Fibroblast of lung (primary cell): Measurements from ENCODE around the gene MCTP2. TPM values are rescaled to one million over a fixed set of nuclear protein-coding genes. Genes with fewer than 3 reads are reported as not detected.

Source experiments
- DNase-seq, 2 donors: peaks; one replicate each; pipeline versions ENCODE4 v3.0.0 to v3.0.0-alpha.2; 2010; ENCODE audit warnings: low read depth in 2 of 2
- H2AFZ ChIP-seq: 2 replicates; pipeline ENCODE4 v1.5.1; 2012; ENCODE audit warnings: low read length, control low read depth, inconsistent platforms
- H3K27ac ChIP-seq: 2 replicates; pipeline ENCODE4 v1.5.1; 2011; ENCODE audit warnings: low read length, control low read depth; ENCODE audit not compliant: insufficient read depth
- H3K27me3 ChIP-seq: 2 replicates; pipeline ENCODE4 v1.5.1; 2011; ENCODE audit warnings: mild to moderate bottlenecking, low read length; ENCODE audit not compliant: control insufficient read depth, insufficient read depth
- H3K36me3 ChIP-seq: 2 replicates; pipeline ENCODE4 v1.5.1; 2011; ENCODE audit warnings: low read length; ENCODE audit not compliant: control insufficient read depth, insufficient read depth
- H3K4me1 ChIP-seq: 2 replicates; pipeline ENCODE4 v1.5.1; 2011; ENCODE audit warnings: low read length; ENCODE audit not compliant: control insufficient read depth, insufficient read depth; ENCODE audit errors: extremely low read depth
- H3K4me2 ChIP-seq: 2 replicates; pipeline ENCODE4 v1.5.1; 2011; ENCODE audit warnings: low read length, control low read depth; ENCODE audit not compliant: insufficient read depth; ENCODE audit errors: extremely low read depth
- H3K4me3 ChIP-seq, 4 experiments: fragments of 200-600 bp in 1 of 4; sonication (generic) in 1 of 4; replicated peaks in 1 of 4; 2 replicates each; pipeline ENCODE4 v1.5.1; 2011 to 2016; ENCODE audit warnings: low read length in 4 of 4, low read depth in 3 of 4, mild to moderate bottlenecking in 3 of 4, control low read depth in 2 of 4, inconsistent platforms in 1 of 4, mixed read lengths in 1 of 4; ENCODE audit not compliant: insufficient read depth in 1 of 4; ENCODE audit errors: control extremely low read depth in 1 of 4
- H3K79me2 ChIP-seq: 2 replicates; pipeline ENCODE4 v1.5.1; 2012; ENCODE audit warnings: mild to moderate bottlenecking, low read length, inconsistent platforms; ENCODE audit not compliant: control insufficient read depth, insufficient read depth
- H3K9ac ChIP-seq: 2 replicates; pipeline ENCODE4 v1.5.1; 2011; ENCODE audit warnings: mild to moderate bottlenecking, low read length, control low read depth; ENCODE audit not compliant: insufficient read depth
- H3K9me3 ChIP-seq: 2 replicates; pipeline ENCODE4 v1.5.1; 2012; ENCODE audit warnings: low read depth, low read length; ENCODE audit not compliant: control insufficient read depth, insufficient read depth
- H4K20me1 ChIP-seq: 2 replicates; pipeline ENCODE4 v1.5.1; 2011; ENCODE audit warnings: low read length; ENCODE audit not compliant: control insufficient read depth, insufficient read depth; ENCODE audit errors: extremely low read depth
- EZH2 ChIP-seq: IDR thresholded peaks from 2 replicates; pipeline ENCODE4 v1.5.1; 2012; ENCODE audit warnings: low read length, control low read depth, mild to moderate bottlenecking; ENCODE audit errors: missing control alignments
- polyA plus RNA-seq, 2 donors: library from polyadenylated mRNA; depleted of rRNA in 1 of 2; stranded (reverse) in 1 of 2; unstranded in 1 of 2; fragments of >200 nt; gene quantifications; 2 replicates each; pipeline ENCODE4 v1.2.1, GENCODE V29; 2011 to 2012; ENCODE audit warnings: missing spikeins in 1 of 2
- total RNA-seq: library from RNA; depleted of rRNA; stranded (reverse); fragments of >200 nt; gene quantifications from 2 replicates; pipeline ENCODE4 v1.2.1, GENCODE V29; 2014
- TF ChIP-seq, protein P1 (sequence below), 2 donors: IDR thresholded peaks in 1 of 2; conservative IDR thresholded peaks in 1 of 2; 1 replicate in 1 of 2; 2 replicates in 1 of 2; pipeline ENCODE4 v1.5.1; 2011 to 2012; ENCODE audit warnings: low read length in 2 of 2, control low read depth in 1 of 2, inconsistent platforms in 1 of 2, low read depth in 1 of 2, mild to moderate bottlenecking in 1 of 2

Gene MCTP2
- total and polyA plus RNA-seq, 2 donors (not counting 1 experiment from before 2014, with no cell fraction given): 3.6 to 14.5 TPM

DNA sequence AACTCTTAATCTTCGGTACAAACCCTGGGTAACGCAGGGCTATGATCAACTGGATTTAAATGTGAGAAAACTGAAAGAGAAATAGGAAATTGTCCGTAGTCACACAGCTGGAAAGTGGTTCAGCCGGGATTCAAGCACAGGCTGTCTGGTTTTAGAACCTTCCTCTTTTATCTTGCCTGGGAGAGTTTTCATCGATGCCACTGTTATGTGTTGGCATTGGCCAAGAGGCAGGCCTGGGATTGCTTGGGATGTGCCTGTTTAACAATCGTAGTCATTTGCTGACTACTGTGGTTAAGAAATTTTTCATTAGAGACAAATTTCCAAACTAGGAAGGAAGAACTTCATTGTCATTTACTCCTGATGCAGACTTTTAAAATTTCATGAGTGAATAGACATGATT is 4.3 kb downstream of the MCTP2 start:
- H3K27me3 ChIP-seq: no peaks in the 10 kb centered on the region
- H3K4me1 ChIP-seq: no peaks in the 10 kb centered on the region
- no peak overlapping the region for H3K4me2 ChIP-seq
- no peak for TF ChIP-seq EZH2
- TF ChIP-seq, protein P1, sequence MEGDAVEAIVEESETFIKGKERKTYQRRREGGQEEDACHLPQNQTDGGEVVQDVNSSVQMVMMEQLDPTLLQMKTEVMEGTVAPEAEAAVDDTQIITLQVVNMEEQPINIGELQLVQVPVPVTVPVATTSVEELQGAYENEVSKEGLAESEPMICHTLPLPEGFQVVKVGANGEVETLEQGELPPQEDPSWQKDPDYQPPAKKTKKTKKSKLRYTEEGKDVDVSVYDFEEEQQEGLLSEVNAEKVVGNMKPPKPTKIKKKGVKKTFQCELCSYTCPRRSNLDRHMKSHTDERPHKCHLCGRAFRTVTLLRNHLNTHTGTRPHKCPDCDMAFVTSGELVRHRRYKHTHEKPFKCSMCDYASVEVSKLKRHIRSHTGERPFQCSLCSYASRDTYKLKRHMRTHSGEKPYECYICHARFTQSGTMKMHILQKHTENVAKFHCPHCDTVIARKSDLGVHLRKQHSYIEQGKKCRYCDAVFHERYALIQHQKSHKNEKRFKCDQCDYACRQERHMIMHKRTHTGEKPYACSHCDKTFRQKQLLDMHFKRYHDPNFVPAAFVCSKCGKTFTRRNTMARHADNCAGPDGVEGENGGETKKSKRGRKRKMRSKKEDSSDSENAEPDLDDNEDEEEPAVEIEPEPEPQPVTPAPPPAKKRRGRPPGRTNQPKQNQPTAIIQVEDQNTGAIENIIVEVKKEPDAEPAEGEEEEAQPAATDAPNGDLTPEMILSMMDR (conservative IDR thresholded peaks at IDR 0.05 in 1 of 2, IDR thresholded peaks at IDR 0.05 in 1 of 2; ENCODE audit: low read depth in 1 of 2, low read length in 2 of 2): no peak
- no peaks in the 10 kb centered on the region for H3K36me3 ChIP-seq
- DNase-seq: no peak
- H3K79me2 ChIP-seq: no peaks in the 10 kb centered on the region
- no peak overlapping the region for H3K4me3 ChIP-seq
- H4K20me1 ChIP-seq: no peaks in the 10 kb centered on the region
- H3K9ac ChIP-seq: no peak overlapping the region
- no peaks in the 10 kb centered on the region for H3K9me3 ChIP-seq
- no peak overlapping the region for H2AFZ ChIP-seq
- H3K27ac ChIP-seq: no peak overlapping the region

DNA sequence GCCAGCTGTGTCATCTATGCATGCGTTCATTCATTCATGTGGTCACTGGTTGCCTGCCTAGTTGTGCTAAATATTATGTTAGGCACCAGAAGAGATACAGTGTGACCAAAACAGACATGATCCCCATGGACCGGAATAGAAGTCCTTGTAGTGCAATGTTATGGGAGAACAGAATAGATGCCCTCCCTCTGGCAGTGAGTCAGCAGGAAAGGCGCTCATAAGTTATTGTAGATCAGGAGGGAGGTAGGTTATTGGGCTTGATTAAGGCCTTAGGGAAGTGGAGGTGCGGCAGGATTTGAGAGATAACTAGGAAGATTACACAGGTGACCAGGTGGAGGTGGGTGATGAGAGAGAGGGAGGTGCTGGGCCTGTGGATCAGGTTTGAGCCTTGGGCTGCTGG is 5.2 kb downstream of the MCTP2 start:
- H3K9me3 ChIP-seq: no peaks in the 10 kb centered on the region
- no peaks in the 10 kb centered on the region for H4K20me1 ChIP-seq
- no peak overlapping the region for H3K4me3 ChIP-seq
- no peak overlapping the region for H3K4me2 ChIP-seq
- TF ChIP-seq, protein P1 (conservative IDR thresholded peaks at IDR 0.05 in 1 of 2, IDR thresholded peaks at IDR 0.05 in 1 of 2; ENCODE audit: low read depth in 1 of 2, low read length in 2 of 2): no peak
- no peak for TF ChIP-seq EZH2
- no peaks in the 10 kb centered on the region for H3K79me2 ChIP-seq
- no peak for DNase-seq
- H3K4me1 ChIP-seq: no peaks in the 10 kb centered on the region
- no peaks in the 10 kb centered on the region for H3K36me3 ChIP-seq
- no peak overlapping the region for H3K27ac ChIP-seq
- H3K27me3 ChIP-seq: no peaks in the 10 kb centered on the region
- H2AFZ ChIP-seq: no peak overlapping the region
- no peak overlapping the region for H3K9ac ChIP-seq

DNA sequence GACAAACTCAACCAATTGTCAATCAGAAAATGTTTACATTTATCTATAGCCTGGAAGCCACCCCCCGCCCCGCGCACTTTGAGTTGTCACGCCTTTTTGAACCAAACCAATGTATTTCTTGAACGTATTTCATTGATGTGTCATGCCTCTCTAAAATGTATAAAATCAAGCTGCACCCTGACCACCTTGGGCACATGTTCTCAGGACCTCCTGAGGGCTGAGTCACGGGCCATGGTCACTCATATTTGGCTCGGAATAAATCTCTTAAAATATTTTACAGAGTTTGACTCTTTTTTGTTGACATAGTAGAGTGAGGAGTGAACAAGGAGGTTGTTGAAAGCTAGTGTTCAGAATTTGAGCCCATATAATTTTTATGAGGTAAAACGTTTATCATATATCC is 6.5 kb downstream of the MCTP2 start:
- no peak for DNase-seq
- TF ChIP-seq EZH2: no peak
- TF ChIP-seq, protein P1 (conservative IDR thresholded peaks at IDR 0.05 in 1 of 2, IDR thresholded peaks at IDR 0.05 in 1 of 2; ENCODE audit: low read depth in 1 of 2, low read length in 2 of 2): no peak

More for the DNA sequence above, 6.5 kb downstream of the MCTP2 start:
- Histone ChIP-seq H3K9me3 (no peaks in the 10 kb centered on the region), H2AFZ (no peak overlapping the region), H3K36me3 (no peaks in the 10 kb centered on the region), H3K4me3 (no peak overlapping the region), H3K27me3 (no peaks in the 10 kb centered on the region), H3K27ac (no peak overlapping the region), H3K79me2 (no peaks in the 10 kb centered on the region), H3K4me1 (no peaks in the 10 kb centered on the region), H3K4me2 (no peak overlapping the region), H3K9ac (no peak overlapping the region), H4K20me1 (no peaks in the 10 kb centered on the region)
